HL-60 (cell line): ENCODE results near the gene C11orf91.

Experiments
- DNase-seq, 2 experiments: peaks; one replicate each; pipeline ENCODE4 v3.0.0-alpha.2; 2010 to 2020; ENCODE audit warnings: low read depth in 1 of 2, low spot score in 1 of 2
- H3K27ac ChIP-seq: fragments of 250-450 bp; sonication (Bioruptor Pico); replicated peaks from 2 replicates; pipeline ENCODE4 v1.5.1; 2020; ENCODE audit warnings: mild to moderate bottlenecking, moderate library complexity
- H3K27me3 ChIP-seq: fragments of 250-450 bp; sonication (Bioruptor Pico); 2 replicates; pipeline ENCODE4 v1.5.1; 2021; ENCODE audit warnings: mild to moderate bottlenecking, moderate library complexity; ENCODE audit not compliant: insufficient read depth, poor library complexity, severe bottlenecking
- H3K4me3 ChIP-seq: replicated peaks from 2 replicates; pipeline ENCODE4 v1.5.1; 2011; ENCODE audit warnings: mild to moderate bottlenecking, control low read depth, low read length; ENCODE audit not compliant: insufficient read depth
- CTCF ChIP-seq: IDR thresholded peaks from one replicate; pipeline ENCODE4 v1.5.1; 2011; ENCODE audit warnings: low read length, control low read depth, inconsistent platforms; ENCODE audit not compliant: insufficient read depth
- GABPA ChIP-seq: IDR thresholded peaks from 2 replicates; pipeline ENCODE4 v1.6.1; 2012; ENCODE audit warnings: low read depth
- POLR2AphosphoS5 ChIP-seq: IDR thresholded peaks from 2 replicates; pipeline ENCODE4 v1.6.1; 2012; ENCODE audit warnings: low read depth
- SPI1 ChIP-seq: IDR thresholded peaks from 2 replicates; pipeline ENCODE4 v1.6.1; 2012; ENCODE audit warnings: low read depth, mild to moderate bottlenecking, borderline replicate concordance
- TF ChIP-seq, protein P1 (sequence below): IDR thresholded peaks from 2 replicates; pipeline ENCODE4 v1.6.1; 2012; ENCODE audit warnings: low read depth; ENCODE audit not compliant: insufficient replicate concordance

C11orf91 gene

GRCh38 chr11:33669598-33670249, 30.9 kb downstream of the C11orf91 start:
- DNase-seq = no peak
- Histone ChIP-seq H3K27me3 (no peaks in the 10 kb centered on the region), H3K27ac (no peak overlapping the region), H3K4me3 (no peak overlapping the region)
- TF ChIP-seq, protein P1, sequence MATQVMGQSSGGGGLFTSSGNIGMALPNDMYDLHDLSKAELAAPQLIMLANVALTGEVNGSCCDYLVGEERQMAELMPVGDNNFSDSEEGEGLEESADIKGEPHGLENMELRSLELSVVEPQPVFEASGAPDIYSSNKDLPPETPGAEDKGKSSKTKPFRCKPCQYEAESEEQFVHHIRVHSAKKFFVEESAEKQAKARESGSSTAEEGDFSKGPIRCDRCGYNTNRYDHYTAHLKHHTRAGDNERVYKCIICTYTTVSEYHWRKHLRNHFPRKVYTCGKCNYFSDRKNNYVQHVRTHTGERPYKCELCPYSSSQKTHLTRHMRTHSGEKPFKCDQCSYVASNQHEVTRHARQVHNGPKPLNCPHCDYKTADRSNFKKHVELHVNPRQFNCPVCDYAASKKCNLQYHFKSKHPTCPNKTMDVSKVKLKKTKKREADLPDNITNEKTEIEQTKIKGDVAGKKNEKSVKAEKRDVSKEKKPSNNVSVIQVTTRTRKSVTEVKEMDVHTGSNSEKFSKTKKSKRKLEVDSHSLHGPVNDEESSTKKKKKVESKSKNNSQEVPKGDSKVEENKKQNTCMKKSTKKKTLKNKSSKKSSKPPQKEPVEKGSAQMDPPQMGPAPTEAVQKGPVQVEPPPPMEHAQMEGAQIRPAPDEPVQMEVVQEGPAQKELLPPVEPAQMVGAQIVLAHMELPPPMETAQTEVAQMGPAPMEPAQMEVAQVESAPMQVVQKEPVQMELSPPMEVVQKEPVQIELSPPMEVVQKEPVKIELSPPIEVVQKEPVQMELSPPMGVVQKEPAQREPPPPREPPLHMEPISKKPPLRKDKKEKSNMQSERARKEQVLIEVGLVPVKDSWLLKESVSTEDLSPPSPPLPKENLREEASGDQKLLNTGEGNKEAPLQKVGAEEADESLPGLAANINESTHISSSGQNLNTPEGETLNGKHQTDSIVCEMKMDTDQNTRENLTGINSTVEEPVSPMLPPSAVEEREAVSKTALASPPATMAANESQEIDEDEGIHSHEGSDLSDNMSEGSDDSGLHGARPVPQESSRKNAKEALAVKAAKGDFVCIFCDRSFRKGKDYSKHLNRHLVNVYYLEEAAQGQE = no peak
- TF ChIP-seq SPI1 (no peak), CTCF (no peak), GABPA (no peak), POLR2AphosphoS5 (no peak)

- TF ChIP-seq POLR2AphosphoS5 (no peak), GABPA (no peak), SPI1 (no peak), CTCF (no peak)
- TF ChIP-seq, protein P1 = no peak
Observed at GRCh38 chr11:33668951-33669596, 31.6 kb downstream of the C11orf91 start.

DNA sequence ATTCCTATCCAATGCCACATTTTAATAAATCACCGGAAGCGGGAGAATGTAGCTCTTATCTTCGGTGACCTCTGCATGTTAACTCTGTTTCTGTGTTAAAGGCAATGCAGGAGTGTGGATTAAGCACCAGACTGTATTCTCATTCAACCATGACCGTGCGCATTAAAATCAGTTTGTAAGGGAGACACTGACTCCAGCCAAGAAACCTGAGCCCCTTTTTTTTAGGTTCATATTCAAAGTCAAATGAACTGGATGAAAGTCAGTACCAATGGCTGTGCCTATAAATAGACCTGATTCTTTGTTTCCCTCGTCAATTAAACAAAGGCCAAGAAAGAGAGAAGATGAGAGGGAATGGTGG, 32.2 kb downstream of the C11orf91 start:
- Histone ChIP-seq H3K4me3 (no peak overlapping the region), H3K27ac (no peak overlapping the region), H3K27me3 (no peaks in the 10 kb centered on the region)
- TF ChIP-seq GABPA (no peak), SPI1 (no peak), CTCF (no peak), POLR2AphosphoS5 (no peak)
- TF ChIP-seq, protein P1 = no peak
- no peak for DNase-seq

More at GRCh38 chr11:33668951-33669596, 31.6 kb downstream of the C11orf91 start:
- DNase-seq = no peak
- Histone ChIP-seq H3K27ac (no peak overlapping the region), H3K27me3 (no peaks in the 10 kb centered on the region), H3K4me3 (no peak overlapping the region)
